Liver (tissue), 9 donors: Measurements from ENCODE around the gene PGM1. TPM values are rescaled to one million over a fixed set of nuclear protein-coding genes. Genes with fewer than 3 reads are reported as not detected.

ENCODE experiments used
- DNase-seq: peaks from one replicate; pipeline ENCODE4 v3.0.0-alpha.2; 2017; ENCODE audit warnings: low spot score
- H3K27ac ChIP-seq, 2 donors: one replicate each; pipeline ENCODE4 v1.7.0; 2013; ENCODE audit warnings: inconsistent platforms in 2 of 2, low read length in 2 of 2, control low read depth in 1 of 2, low read depth in 1 of 2, mild to moderate bottlenecking in 1 of 2
- H3K27me3 ChIP-seq, 4 donors: one replicate each; pipeline versions ENCODE4 v1.6.1 to v1.7.0; 2013; ENCODE audit warnings: low read length in 3 of 4, inconsistent platforms in 1 of 4, mild to moderate bottlenecking in 1 of 4, moderate library complexity in 1 of 4; ENCODE audit not compliant: control insufficient read depth in 4 of 4, insufficient read depth in 4 of 4
- H3K36me3 ChIP-seq, 4 donors: one replicate each; pipeline versions ENCODE4 v1.6.1 to v1.7.0; 2013; ENCODE audit warnings: low read length in 3 of 4, mild to moderate bottlenecking in 3 of 4, low read depth in 1 of 4, moderate library complexity in 1 of 4; ENCODE audit not compliant: control insufficient read depth in 4 of 4, insufficient read depth in 3 of 4
- H3K4me1 ChIP-seq, 4 donors: one replicate each; pipeline versions ENCODE4 v1.6.1 to v1.7.0; 2013; ENCODE audit warnings: low read length in 3 of 4, mild to moderate bottlenecking in 3 of 4, moderate library complexity in 1 of 4; ENCODE audit not compliant: control insufficient read depth in 4 of 4, insufficient read depth in 4 of 4
- H3K4me3 ChIP-seq, 3 donors: one replicate each; pipeline versions ENCODE4 v1.6.1 to v1.7.0; 2013; ENCODE audit warnings: low read length in 3 of 3, control low read depth in 1 of 3, low read depth in 1 of 3, mild to moderate bottlenecking in 1 of 3
- H3K9ac ChIP-seq, 2 donors: one replicate each; pipeline ENCODE4 v1.7.0; 2013; ENCODE audit warnings: low read length in 2 of 2, mild to moderate bottlenecking in 2 of 2, moderate library complexity in 2 of 2, control low read depth in 1 of 2, low read depth in 1 of 2
- H3K9me3 ChIP-seq, 4 donors: one replicate each; pipeline versions ENCODE4 v1.6.1 to v1.7.0; 2013; ENCODE audit warnings: low read length in 3 of 4; ENCODE audit not compliant: control insufficient read depth in 4 of 4
- EGR1 ChIP-seq, 2 donors: IDR thresholded peaks; 2 replicates each; pipeline ENCODE4 v1.6.1; 2016 to 2018; ENCODE audit warnings: antibody characterized with exemption in 2 of 2, low read depth in 2 of 2
- FOXA1 ChIP-seq: IDR thresholded peaks from 2 replicates; pipeline ENCODE4 v1.6.1; 2016; ENCODE audit warnings: antibody characterized with exemption
- FOXA2 ChIP-seq: IDR thresholded peaks from 2 replicates; pipeline ENCODE4 v1.6.1; 2016; ENCODE audit warnings: antibody characterized with exemption
- GABPA ChIP-seq, 2 donors: IDR thresholded peaks in 1 of 2; conservative IDR thresholded peaks in 1 of 2; 2 replicates each; pipeline ENCODE4 v1.6.1; 2016; ENCODE audit warnings: antibody characterized with exemption in 2 of 2, mild to moderate bottlenecking in 1 of 2, moderate library complexity in 1 of 2
- HNF4A ChIP-seq, 2 donors: conservative IDR thresholded peaks; 2 replicates each; pipeline ENCODE4 v1.6.1; 2016; ENCODE audit warnings: antibody characterized with exemption in 2 of 2, mild to moderate bottlenecking in 2 of 2
- HNF4G ChIP-seq: IDR thresholded peaks from 2 replicates; pipeline ENCODE4 v1.6.1; 2016; ENCODE audit warnings: antibody characterized with exemption
- JUND ChIP-seq, 2 donors: IDR thresholded peaks; 2 replicates each; pipeline ENCODE4 v1.6.1; 2016; ENCODE audit warnings: antibody characterized with exemption in 2 of 2
- MAX ChIP-seq: IDR thresholded peaks from 2 replicates; pipeline ENCODE4 v1.6.1; 2016; ENCODE audit warnings: antibody characterized with exemption
- NR2F2 ChIP-seq: IDR thresholded peaks from 2 replicates; pipeline ENCODE4 v1.6.1; 2016; ENCODE audit warnings: antibody characterized with exemption
- RAD21 ChIP-seq, 2 donors: IDR thresholded peaks; 2 replicates each; pipeline ENCODE4 v1.6.1; 2016; ENCODE audit warnings: antibody characterized with exemption in 2 of 2, mild to moderate bottlenecking in 2 of 2
- RXRA ChIP-seq, 2 donors: IDR thresholded peaks; 2 replicates each; pipeline ENCODE4 v1.6.1; 2017 to 2018; ENCODE audit warnings: antibody characterized with exemption in 2 of 2, mild to moderate bottlenecking in 1 of 2
- SP1 ChIP-seq: IDR thresholded peaks from 2 replicates; pipeline ENCODE4 v1.6.1; 2018; ENCODE audit warnings: antibody characterized with exemption, mild to moderate bottlenecking
- TAF1 ChIP-seq: conservative IDR thresholded peaks from 2 replicates; pipeline ENCODE4 v1.6.1; 2016; ENCODE audit warnings: antibody characterized with exemption, mild to moderate bottlenecking
- YY1 ChIP-seq: IDR thresholded peaks from 2 replicates; pipeline ENCODE4 v1.6.1; 2016; ENCODE audit warnings: antibody characterized with exemption, mild to moderate bottlenecking
- ZBTB33 ChIP-seq: IDR thresholded peaks from 2 replicates; pipeline ENCODE4 v1.6.1; 2016; ENCODE audit warnings: antibody characterized with exemption
- WGBS: extraction: QIAGEN DNeasy Blood & Tissue Kit; methylation state at CpG from one replicate; pipeline ENCODE4 v1.1.7; 2013; 5-methylcytosine and 5-hydroxymethylcytosine counted together
- polyA plus RNA-seq, 2 donors: library from polyadenylated mRNA; stranded (reverse) in 1 of 2; unstranded in 1 of 2; fragments of 200-250 nt in 1 of 2; fragments of >200 nt in 1 of 2; fragmentation: Nextera tagmentation in 1 of 2; extraction: Ambion mirVana in 1 of 2; gene quantifications; one replicate each; pipeline versions ENCODE4 v1.2.1 to v1.2.3, GENCODE V29; 2013 to 2015
- total RNA-seq, 2 donors: library from RNA; depleted of rRNA; stranded (reverse); fragments of >200 nt; gene quantifications; one replicate each; pipeline ENCODE4 v1.2.3, GENCODE V29; 2014
- TF ChIP-seq, protein P1 (sequence below): IDR thresholded peaks from 2 replicates; pipeline ENCODE4 v1.6.1; 2016; ENCODE audit warnings: antibody characterized with exemption, mild to moderate bottlenecking
- TF ChIP-seq, protein P2 (sequence below): fragments of 150-350 bp; IDR thresholded peaks from 2 replicates; pipeline ENCODE4 v1.5.1; 2017; ENCODE audit warnings: improper control_type of control experiment, low read depth, low read length; ENCODE audit not compliant: missing input control
- TF ChIP-seq, protein P3 (sequence below): IDR thresholded peaks from 2 replicates; pipeline ENCODE4 v1.6.1; 2016; ENCODE audit warnings: antibody characterized with exemption
- donor health status: healthy.
- donor health status: healthy.
- donor health status: healthy.
- donor health status: healthy.
- donor health status: healthy.

PGM1 gene
- total and polyA plus RNA-seq, 4 donors: 57.3 to 224 (median 120) TPM

GRCh38 chr1:63592536-63593302 lies 492 bp upstream of the PGM1 start:
- no peak for DNase-seq
- Histone ChIP-seq H3K27me3 (no peaks in the 10 kb centered on the region), H3K9ac (peak overlapping the region; percentile 93 to 96), H3K4me3 (peak overlapping the region; percentile 77 to 97 (median 84)), H3K9me3 (no peaks in the 10 kb centered on the region), H3K36me3 (no peaks in the 10 kb centered on the region), H3K4me1 (peaks cover 10 to 40% (median 17%) of the 10 kb centered on the region in 4 donors), H3K27ac (peak overlapping the region; percentile 93 to 97)
- 10% methylated on average over 18 of the region's 18 CpGs for WGBS
- peak; percentile 85 for TF ChIP-seq FOXA2
- peak; percentile 63 to 89 for TF ChIP-seq EGR1 (IDR thresholded peaks at IDR 0.05; ENCODE audit: low read depth in 2 of 2)
- TF ChIP-seq MAX: peak; percentile 85
- TF ChIP-seq FOXA1: peak; percentile 87
- peak; percentile 89 to 93 for TF ChIP-seq JUND (IDR thresholded peaks at IDR 0.05)
- TF ChIP-seq, protein P1, sequence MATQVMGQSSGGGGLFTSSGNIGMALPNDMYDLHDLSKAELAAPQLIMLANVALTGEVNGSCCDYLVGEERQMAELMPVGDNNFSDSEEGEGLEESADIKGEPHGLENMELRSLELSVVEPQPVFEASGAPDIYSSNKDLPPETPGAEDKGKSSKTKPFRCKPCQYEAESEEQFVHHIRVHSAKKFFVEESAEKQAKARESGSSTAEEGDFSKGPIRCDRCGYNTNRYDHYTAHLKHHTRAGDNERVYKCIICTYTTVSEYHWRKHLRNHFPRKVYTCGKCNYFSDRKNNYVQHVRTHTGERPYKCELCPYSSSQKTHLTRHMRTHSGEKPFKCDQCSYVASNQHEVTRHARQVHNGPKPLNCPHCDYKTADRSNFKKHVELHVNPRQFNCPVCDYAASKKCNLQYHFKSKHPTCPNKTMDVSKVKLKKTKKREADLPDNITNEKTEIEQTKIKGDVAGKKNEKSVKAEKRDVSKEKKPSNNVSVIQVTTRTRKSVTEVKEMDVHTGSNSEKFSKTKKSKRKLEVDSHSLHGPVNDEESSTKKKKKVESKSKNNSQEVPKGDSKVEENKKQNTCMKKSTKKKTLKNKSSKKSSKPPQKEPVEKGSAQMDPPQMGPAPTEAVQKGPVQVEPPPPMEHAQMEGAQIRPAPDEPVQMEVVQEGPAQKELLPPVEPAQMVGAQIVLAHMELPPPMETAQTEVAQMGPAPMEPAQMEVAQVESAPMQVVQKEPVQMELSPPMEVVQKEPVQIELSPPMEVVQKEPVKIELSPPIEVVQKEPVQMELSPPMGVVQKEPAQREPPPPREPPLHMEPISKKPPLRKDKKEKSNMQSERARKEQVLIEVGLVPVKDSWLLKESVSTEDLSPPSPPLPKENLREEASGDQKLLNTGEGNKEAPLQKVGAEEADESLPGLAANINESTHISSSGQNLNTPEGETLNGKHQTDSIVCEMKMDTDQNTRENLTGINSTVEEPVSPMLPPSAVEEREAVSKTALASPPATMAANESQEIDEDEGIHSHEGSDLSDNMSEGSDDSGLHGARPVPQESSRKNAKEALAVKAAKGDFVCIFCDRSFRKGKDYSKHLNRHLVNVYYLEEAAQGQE: peak; percentile 92
- TF ChIP-seq TAF1: peak; percentile 91
- peak; percentile 94 to 95 for TF ChIP-seq RXRA (IDR thresholded peaks at IDR 0.05)
- TF ChIP-seq, protein P2, sequence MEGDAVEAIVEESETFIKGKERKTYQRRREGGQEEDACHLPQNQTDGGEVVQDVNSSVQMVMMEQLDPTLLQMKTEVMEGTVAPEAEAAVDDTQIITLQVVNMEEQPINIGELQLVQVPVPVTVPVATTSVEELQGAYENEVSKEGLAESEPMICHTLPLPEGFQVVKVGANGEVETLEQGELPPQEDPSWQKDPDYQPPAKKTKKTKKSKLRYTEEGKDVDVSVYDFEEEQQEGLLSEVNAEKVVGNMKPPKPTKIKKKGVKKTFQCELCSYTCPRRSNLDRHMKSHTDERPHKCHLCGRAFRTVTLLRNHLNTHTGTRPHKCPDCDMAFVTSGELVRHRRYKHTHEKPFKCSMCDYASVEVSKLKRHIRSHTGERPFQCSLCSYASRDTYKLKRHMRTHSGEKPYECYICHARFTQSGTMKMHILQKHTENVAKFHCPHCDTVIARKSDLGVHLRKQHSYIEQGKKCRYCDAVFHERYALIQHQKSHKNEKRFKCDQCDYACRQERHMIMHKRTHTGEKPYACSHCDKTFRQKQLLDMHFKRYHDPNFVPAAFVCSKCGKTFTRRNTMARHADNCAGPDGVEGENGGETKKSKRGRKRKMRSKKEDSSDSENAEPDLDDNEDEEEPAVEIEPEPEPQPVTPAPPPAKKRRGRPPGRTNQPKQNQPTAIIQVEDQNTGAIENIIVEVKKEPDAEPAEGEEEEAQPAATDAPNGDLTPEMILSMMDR: no peak
- peak; percentile 83 for TF ChIP-seq YY1
- TF ChIP-seq HNF4A (conservative IDR thresholded peaks at IDR 0.05): peak; percentile 94
- TF ChIP-seq ZBTB33: peak; percentile 84
- TF ChIP-seq, protein P3, sequence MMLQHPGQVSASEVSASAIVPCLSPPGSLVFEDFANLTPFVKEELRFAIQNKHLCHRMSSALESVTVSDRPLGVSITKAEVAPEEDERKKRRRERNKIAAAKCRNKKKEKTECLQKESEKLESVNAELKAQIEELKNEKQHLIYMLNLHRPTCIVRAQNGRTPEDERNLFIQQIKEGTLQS: peak; percentile 80
- TF ChIP-seq NR2F2: peak; percentile 29
- peak; percentile 97 for TF ChIP-seq SP1
- peak; percentile 76 for TF ChIP-seq HNF4G
- peak; percentile 51 to 52 for TF ChIP-seq RAD21 (IDR thresholded peaks at IDR 0.05)
- no peak for TF ChIP-seq GABPA (IDR thresholded peaks at IDR 0.05 in 1 of 2, conservative IDR thresholded peaks at IDR 0.05 in 1 of 2)
